Gastroesophageal sphincter (tissue), 4 donors: ENCODE data around the gene OR2AJ1. TPM values are rescaled to one million over a fixed set of nuclear protein-coding genes. Genes with fewer than 3 reads are reported as not detected.

Experiments
- ATAC-seq: fragments of 150-250 bp; one replicate; pipeline ENCODE4 v1.9.1; 2016; ENCODE audit warnings: mild to moderate bottlenecking, moderate library complexity
- H3K27ac ChIP-seq, 4 donors: fragments of 200-600 bp; sonication (generic) in 3 of 4; 1 replicate in 3 of 4; 2 replicates in 1 of 4; pipeline ENCODE4 v1.5.1; 2016 to 2019
- H3K27me3 ChIP-seq: fragments of 200-600 bp; sonication (generic); one replicate; pipeline ENCODE4 v1.5.1; 2019
- H3K36me3 ChIP-seq, 2 donors: fragments of 200-600 bp; sonication (generic); one replicate each; pipeline ENCODE4 v1.5.1; 2019; ENCODE audit warnings: control low read depth in 1 of 2
- H3K4me1 ChIP-seq, 3 donors: fragments of 200-600 bp; sonication (generic); 1 replicate in 2 of 3; 2 replicates in 1 of 3; pipeline ENCODE4 v1.5.1; 2016 to 2019; ENCODE audit warnings: control low read depth in 2 of 3
- H3K4me3 ChIP-seq, 2 donors: fragments of 200-600 bp; sonication (generic); one replicate each; pipeline ENCODE4 v1.5.1; 2019; ENCODE audit warnings: mild to moderate bottlenecking in 1 of 2, moderate library complexity in 1 of 2
- H3K9me3 ChIP-seq, 3 donors: fragments of 200-600 bp; sonication (generic); one replicate each; pipeline ENCODE4 v1.5.1; 2017 to 2019; ENCODE audit warnings: control low read depth in 2 of 3
- CTCF ChIP-seq, 4 experiments: fragments of 200-600 bp in 2 of 4; fragments of 450-650 bp in 2 of 4; sonication (generic) in 1 of 4; IDR thresholded peaks; one replicate each; pipeline ENCODE4 v1.5.1; 2017 to 2019; ENCODE audit warnings: antibody characterized with exemption in 4 of 4, mild to moderate bottlenecking in 2 of 4, moderate library complexity in 2 of 4
- EP300 ChIP-seq: sonication (generic); formaldehyde crosslinking; IDR thresholded peaks from one replicate; pipeline ENCODE4 v1.6.1; 2017; ENCODE audit warnings: antibody characterized with exemption, mild to moderate bottlenecking
- POLR2A ChIP-seq, 2 donors: fragments of 450-650 bp; IDR thresholded peaks; one replicate each; pipeline ENCODE4 v1.6.1; 2017; ENCODE audit warnings: antibody characterized with exemption in 2 of 2, mild to moderate bottlenecking in 2 of 2, moderate library complexity in 1 of 2
- POLR2AphosphoS5 ChIP-seq: sonication (generic); formaldehyde crosslinking; IDR thresholded peaks from one replicate; pipeline ENCODE4 v1.6.1; 2017; ENCODE audit warnings: antibody characterized with exemption
- WGBS, 2 donors: methylation state at CpG; one replicate each; pipeline ENCODE4 v1.1.5; 2018; ENCODE audit warnings: low coverage in 1 of 2; 5-methylcytosine and 5-hydroxymethylcytosine counted together
- total RNA-seq, 4 donors: library from RNA; depleted of rRNA; stranded (reverse); fragments of >200 nt; gene quantifications; one replicate each; pipeline ENCODE4 v1.1.0, GENCODE V29; 2016

Gene OR2AJ1
- total RNA-seq, 4 donors from 2014 or later = not detected

GRCh38 chr1:247913786-247914185, 10.9 kb upstream of the OR2AJ1 start:
- Histone ChIP-seq H3K36me3 (no peaks in the 10 kb centered on the region), H3K27me3 (peaks cover 4% of the 10 kb centered on the region), H3K4me1 (no peaks in the 10 kb centered on the region), H3K9me3 (peaks cover 0 to 2% (median 0%) of the 10 kb centered on the region in 3 donors), H3K27ac (no peak overlapping the region), H3K4me3 (no peak overlapping the region)
- WGBS, 2 donors = 88% methylated on average over 2 of the region's 2 CpGs
- no peak for TF ChIP-seq CTCF (IDR thresholded peaks at IDR 0.05)
- TF ChIP-seq POLR2AphosphoS5 = no peak
- no peak for TF ChIP-seq EP300
- no peak for TF ChIP-seq POLR2A (IDR thresholded peaks at IDR 0.05)
- ATAC-seq = no peak

- no peaks in the 10 kb centered on the region for H3K9me3 ChIP-seq
- no peak for ATAC-seq
- no peaks in the 10 kb centered on the region for H3K36me3 ChIP-seq
- no peaks in the 10 kb centered on the region for H3K4me1 ChIP-seq
- H3K4me3 ChIP-seq = no peak overlapping the region
- peaks cover 4% of the 10 kb centered on the region for H3K27me3 ChIP-seq
- WGBS, 2 donors = 60% methylated on average over 2 to 3 of the region's 4 CpGs
- TF ChIP-seq POLR2A (IDR thresholded peaks at IDR 0.05) (no peak), CTCF (IDR thresholded peaks at IDR 0.05) (no peak), POLR2AphosphoS5 (no peak), EP300 (no peak)
- no peak overlapping the region for H3K27ac ChIP-seq
These were observed 9.6 kb upstream of the OR2AJ1 start for GRCh38 chr1:247914941-247915662.

DNA sequence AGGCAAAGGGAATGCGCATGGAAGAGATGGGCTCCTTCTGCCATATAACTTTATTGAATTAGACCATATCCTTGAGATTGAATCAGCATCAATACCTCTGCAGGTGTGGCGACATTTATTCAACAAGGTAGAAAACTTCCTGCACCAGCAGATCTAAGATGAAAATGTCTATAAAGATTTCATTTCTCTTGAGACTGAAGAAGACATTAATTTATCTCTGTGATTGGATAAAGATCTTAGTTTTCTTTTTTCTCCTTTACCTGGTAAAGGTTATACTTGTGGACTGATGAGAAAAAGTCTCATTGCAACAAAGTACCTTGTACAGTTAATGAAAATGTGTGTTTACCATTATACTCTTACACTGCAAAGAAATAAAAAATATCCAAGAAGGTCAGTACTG, 4.7 kb upstream of the OR2AJ1 start, which contains the start of gene OR2T8:
Gene OR2T8, plus strand, starts transcription at position 301 of the 400 bp plus-strand sequence. CDS start 766 bp downstream, outside the sequence.
- Histone ChIP-seq H3K36me3 (no peaks in the 10 kb centered on the region), H3K27me3 (peaks cover 4% of the 10 kb centered on the region), H3K9me3 (no peaks in the 10 kb centered on the region), H3K27ac (no peak within 1 kb of the TSS), H3K4me3 (no peak within 1 kb of the TSS), H3K4me1 (no peaks in the 10 kb centered on the region)
- TF ChIP-seq CTCF (IDR thresholded peaks at IDR 0.05) (no peak), POLR2AphosphoS5 (no peak), EP300 (no peak), POLR2A (IDR thresholded peaks at IDR 0.05) (no peak)
- no peak for ATAC-seq
- 63 to 92% methylated on average over 1 to 2 of the region's 2 CpGs for WGBS, 2 donors

- TF ChIP-seq POLR2A (IDR thresholded peaks at IDR 0.05) (no peak), EP300 (no peak), CTCF (IDR thresholded peaks at IDR 0.05) (no peak), POLR2AphosphoS5 (no peak)
- Histone ChIP-seq H3K4me1 (no peaks in the 10 kb centered on the region), H3K9me3 (no peaks in the 10 kb centered on the region), H3K36me3 (no peaks in the 10 kb centered on the region), H3K27ac (no peak overlapping the region), H3K27me3 (no peaks in the 10 kb centered on the region), H3K4me3 (no peak overlapping the region)
- 53 to 80% methylated on average over 1 to 3 of the region's 3 CpGs for WGBS, 2 donors
- no peak for ATAC-seq
These were observed 748 bp upstream of the OR2AJ1 start for GRCh38 chr1:247923941-247924340.

DNA sequence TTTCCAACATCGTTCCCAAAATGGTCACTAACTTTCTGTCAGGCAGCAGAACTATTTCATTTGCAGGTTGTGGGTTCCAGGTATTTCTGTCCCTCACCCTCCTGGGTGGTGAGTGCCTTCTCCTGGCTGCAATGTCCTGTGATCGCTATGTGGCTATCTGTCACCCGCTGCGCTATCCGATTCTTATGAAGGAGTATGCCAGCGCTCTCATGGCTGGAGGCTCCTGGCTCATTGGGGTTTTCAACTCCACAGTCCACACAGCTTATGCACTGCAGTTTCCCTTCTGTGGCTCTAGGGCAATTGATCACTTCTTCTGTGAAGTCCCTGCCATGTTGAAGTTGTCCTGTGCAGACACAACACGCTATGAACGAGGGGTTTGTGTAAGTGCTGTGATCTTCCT, 9.3 kb downstream of the OR2AJ1 start:
- 87 to 96% methylated on average over 3 to 6 of the region's 8 CpGs for WGBS, 2 donors
- no peak overlapping the region for H3K4me3 ChIP-seq
- no peak for ATAC-seq
- peaks cover 0 to 16% (median 0%) of the 10 kb centered on the region in 3 donors for H3K9me3 ChIP-seq
- no peak overlapping the region for H3K27ac ChIP-seq
- H3K4me1 ChIP-seq = no peaks in the 10 kb centered on the region
- no peaks in the 10 kb centered on the region for H3K36me3 ChIP-seq
- no peak for TF ChIP-seq POLR2A (IDR thresholded peaks at IDR 0.05)
- TF ChIP-seq EP300 = no peak
- no peak for TF ChIP-seq CTCF (IDR thresholded peaks at IDR 0.05)
- no peak for TF ChIP-seq POLR2AphosphoS5
- H3K27me3 ChIP-seq = peaks cover 14% of the 10 kb centered on the region
